ENCODE measurements around the gene CA11.

CA11 gene

DNA sequence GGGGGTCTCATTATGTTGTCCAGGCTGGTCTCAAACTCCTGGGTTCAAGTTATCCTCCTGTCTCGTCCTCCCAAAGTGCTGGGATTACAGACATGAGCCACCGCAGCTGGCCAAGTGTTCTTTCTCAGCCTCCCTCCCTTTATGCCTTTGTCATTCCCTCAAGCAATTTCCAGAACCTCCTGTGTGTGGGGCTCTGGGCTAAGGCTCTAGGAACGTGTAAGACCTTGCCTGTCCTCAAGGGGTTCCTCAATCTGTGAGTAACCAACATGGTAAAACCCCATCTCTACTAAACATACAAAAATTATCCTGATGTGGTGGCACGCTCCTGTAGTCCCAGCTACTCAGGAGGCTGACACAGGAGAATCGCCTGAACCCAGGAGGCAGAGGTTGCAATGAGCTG, 55.0 kb downstream of the CA11 start:
- Histone ChIP-seq H3F3A (ENCODE audit: insufficient read depth, low read length) (no peaks in the 10 kb centered on the region), H3K9me2 (replicated peaks; ENCODE audit: insufficient read depth, low read length) (no peaks in the 10 kb centered on the region), H3K27me3 (replicated peaks; ENCODE audit: insufficient read depth, low read length) (peaks cover 65% of the 10 kb centered on the region), H3K79me2 (ENCODE audit: low read length) (no peaks in the 10 kb centered on the region), H2AFZ (ENCODE audit: low read length) (no peak overlapping the region), H3K9ac (ENCODE audit: low read length) (no peak overlapping the region), H3K4me3 (ENCODE audit: low read length) (no peak overlapping the region), H3K4me2 (ENCODE audit: low read depth, low read length) (no peak overlapping the region), H3K4me1 (ENCODE audit: low read length) (no peaks in the 10 kb centered on the region), H4K20me1 (ENCODE audit: insufficient read depth, low read length) (no peaks in the 10 kb centered on the region), H3K9me3 (replicated peaks; ENCODE audit: insufficient read depth, low read length) (no peaks in the 10 kb centered on the region), H3K27ac (ENCODE audit: low read length) (no peak overlapping the region), H3K36me3 (replicated peaks; ENCODE audit: insufficient read depth, low read length) (no peaks in the 10 kb centered on the region)
- no peak for TF ChIP-seq EZH2 (optimal IDR thresholded peaks at IDR 0.05; ENCODE audit: low read depth, low read length)
- no peak for TF ChIP-seq EZH2phosphoT487 (IDR thresholded peaks at IDR 0.05; ENCODE audit: low read length)
- TF ChIP-seq, protein P1, sequence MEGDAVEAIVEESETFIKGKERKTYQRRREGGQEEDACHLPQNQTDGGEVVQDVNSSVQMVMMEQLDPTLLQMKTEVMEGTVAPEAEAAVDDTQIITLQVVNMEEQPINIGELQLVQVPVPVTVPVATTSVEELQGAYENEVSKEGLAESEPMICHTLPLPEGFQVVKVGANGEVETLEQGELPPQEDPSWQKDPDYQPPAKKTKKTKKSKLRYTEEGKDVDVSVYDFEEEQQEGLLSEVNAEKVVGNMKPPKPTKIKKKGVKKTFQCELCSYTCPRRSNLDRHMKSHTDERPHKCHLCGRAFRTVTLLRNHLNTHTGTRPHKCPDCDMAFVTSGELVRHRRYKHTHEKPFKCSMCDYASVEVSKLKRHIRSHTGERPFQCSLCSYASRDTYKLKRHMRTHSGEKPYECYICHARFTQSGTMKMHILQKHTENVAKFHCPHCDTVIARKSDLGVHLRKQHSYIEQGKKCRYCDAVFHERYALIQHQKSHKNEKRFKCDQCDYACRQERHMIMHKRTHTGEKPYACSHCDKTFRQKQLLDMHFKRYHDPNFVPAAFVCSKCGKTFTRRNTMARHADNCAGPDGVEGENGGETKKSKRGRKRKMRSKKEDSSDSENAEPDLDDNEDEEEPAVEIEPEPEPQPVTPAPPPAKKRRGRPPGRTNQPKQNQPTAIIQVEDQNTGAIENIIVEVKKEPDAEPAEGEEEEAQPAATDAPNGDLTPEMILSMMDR (IDR thresholded peaks at IDR 0.05; ENCODE audit: low read length): no peak; the same call in 1 of the 2 replicates
- DNase-seq: no peak

DNA sequence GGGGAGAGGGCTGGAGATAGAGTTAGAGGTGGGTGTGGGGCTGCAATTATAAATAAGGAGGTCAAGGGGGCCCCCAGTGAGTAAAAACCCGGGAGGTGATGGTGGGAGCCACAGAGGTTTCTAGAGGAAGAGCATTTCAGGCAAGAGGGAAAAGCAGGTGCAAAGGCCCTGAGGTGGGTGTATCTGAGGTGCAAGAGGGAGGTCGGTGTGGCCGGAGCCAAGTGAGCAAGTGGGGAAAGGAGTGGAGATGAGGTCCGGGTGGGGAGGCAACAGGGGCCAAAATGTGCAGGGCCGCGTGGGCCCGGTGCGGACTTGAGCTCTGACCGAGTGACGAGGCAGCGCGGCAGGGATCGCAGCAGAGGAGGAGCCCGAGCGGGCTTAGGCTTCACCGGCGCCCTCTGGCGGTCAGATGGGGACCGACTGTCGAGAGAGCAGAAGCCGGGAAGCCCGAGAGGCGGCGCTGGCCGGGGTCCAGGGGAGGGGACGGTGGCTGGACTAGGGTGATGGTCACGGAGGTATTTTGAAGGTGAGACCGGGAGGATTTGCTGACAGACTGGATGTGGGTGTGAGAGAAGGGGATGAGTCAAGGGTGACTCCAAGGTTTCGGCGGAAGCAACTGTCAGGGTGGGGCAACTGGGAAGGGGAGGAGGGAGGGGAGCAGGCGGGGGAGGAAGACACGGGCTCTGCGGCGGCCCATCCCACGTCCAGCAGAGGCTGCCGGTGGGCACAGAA, 57.2 kb downstream of the CA11 start:
- TF ChIP-seq, protein P1 (IDR thresholded peaks at IDR 0.05; ENCODE audit: low read length): peak; percentile 95
- TF ChIP-seq EZH2phosphoT487 (IDR thresholded peaks at IDR 0.05; ENCODE audit: low read length): no peak
- peak overlapping the region; percentile 62 for H2AFZ ChIP-seq (ENCODE audit: low read length)
- H4K20me1 ChIP-seq (ENCODE audit: insufficient read depth, low read length): no peaks in the 10 kb centered on the region
- H3K4me2 ChIP-seq (ENCODE audit: low read depth, low read length): peak overlapping the region; percentile 67; the same call in 1 of the 2 replicates
- no peaks in the 10 kb centered on the region for H3K79me2 ChIP-seq (ENCODE audit: low read length)
- H3K9me2 ChIP-seq (replicated peaks; ENCODE audit: insufficient read depth, low read length): no peaks in the 10 kb centered on the region
- H3K36me3 ChIP-seq (replicated peaks; ENCODE audit: insufficient read depth, low read length): no peaks in the 10 kb centered on the region
- no peak overlapping the region for H3K27ac ChIP-seq (ENCODE audit: low read length)
- no peak overlapping the region for H3K9ac ChIP-seq (ENCODE audit: low read length)
- DNase-seq: peak; percentile 84
- peak overlapping the region; percentile 50 for H3K4me3 ChIP-seq (ENCODE audit: low read length)
- peaks cover 52% of the 10 kb centered on the region for H3K27me3 ChIP-seq (replicated peaks; ENCODE audit: insufficient read depth, low read length)
- H3K9me3 ChIP-seq (replicated peaks; ENCODE audit: insufficient read depth, low read length): no peaks in the 10 kb centered on the region
- no peaks in the 10 kb centered on the region for H3K4me1 ChIP-seq (ENCODE audit: low read length)
- no peaks in the 10 kb centered on the region for H3F3A ChIP-seq (ENCODE audit: insufficient read depth, low read length)
